Measurements from ENCODE around the gene BNC2.

DNA sequence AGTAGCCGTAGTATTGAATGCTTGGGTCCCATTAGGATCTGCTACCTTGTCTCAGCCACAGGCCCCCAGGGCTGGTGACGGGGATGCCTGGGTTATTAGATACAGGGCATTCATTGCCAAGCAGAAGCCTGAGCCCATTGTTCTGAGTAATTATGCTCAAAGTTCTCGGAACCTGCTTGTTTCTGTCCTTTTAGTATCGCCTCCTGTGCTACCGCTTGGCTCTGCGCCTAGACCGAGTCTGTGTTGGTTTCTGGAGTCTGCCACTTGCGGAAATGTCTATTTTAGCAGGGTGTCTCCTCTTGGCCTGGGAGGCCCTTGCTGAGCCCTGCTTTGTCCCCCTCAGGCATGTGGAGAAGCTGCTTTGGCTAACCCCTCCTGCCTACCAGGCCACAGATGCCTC lies 506.1 kb downstream of the BNC2 start:
- TF ChIP-seq, protein P1, sequence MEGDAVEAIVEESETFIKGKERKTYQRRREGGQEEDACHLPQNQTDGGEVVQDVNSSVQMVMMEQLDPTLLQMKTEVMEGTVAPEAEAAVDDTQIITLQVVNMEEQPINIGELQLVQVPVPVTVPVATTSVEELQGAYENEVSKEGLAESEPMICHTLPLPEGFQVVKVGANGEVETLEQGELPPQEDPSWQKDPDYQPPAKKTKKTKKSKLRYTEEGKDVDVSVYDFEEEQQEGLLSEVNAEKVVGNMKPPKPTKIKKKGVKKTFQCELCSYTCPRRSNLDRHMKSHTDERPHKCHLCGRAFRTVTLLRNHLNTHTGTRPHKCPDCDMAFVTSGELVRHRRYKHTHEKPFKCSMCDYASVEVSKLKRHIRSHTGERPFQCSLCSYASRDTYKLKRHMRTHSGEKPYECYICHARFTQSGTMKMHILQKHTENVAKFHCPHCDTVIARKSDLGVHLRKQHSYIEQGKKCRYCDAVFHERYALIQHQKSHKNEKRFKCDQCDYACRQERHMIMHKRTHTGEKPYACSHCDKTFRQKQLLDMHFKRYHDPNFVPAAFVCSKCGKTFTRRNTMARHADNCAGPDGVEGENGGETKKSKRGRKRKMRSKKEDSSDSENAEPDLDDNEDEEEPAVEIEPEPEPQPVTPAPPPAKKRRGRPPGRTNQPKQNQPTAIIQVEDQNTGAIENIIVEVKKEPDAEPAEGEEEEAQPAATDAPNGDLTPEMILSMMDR (IDR thresholded peaks at IDR 0.05): no peak
- no peak for TF ChIP-seq POLR2AphosphoS5 (IDR thresholded peaks at IDR 0.05)
